Ovary (tissue), 9 donors: ENCODE data around the gene UBE2V1. TPM values are rescaled to one million over a fixed set of nuclear protein-coding genes. Genes with fewer than 3 reads are reported as not detected.

ENCODE experiments used
- DNase-seq, 5 donors: peaks; one replicate each; pipeline ENCODE4 v3.0.0-alpha.2; 2019 to 2020
- H3K27ac ChIP-seq, 2 donors: fragments of 200-600 bp; one replicate each; pipeline versions ENCODE4 v1.5.1 to v1.8.0; 2019 to 2022
- H3K27me3 ChIP-seq: fragments of 200-600 bp; one replicate; pipeline ENCODE4 v1.8.0; 2022
- H3K36me3 ChIP-seq: fragments of 200-600 bp; sonication (generic); one replicate; pipeline ENCODE4 v1.5.1; 2019
- H3K4me1 ChIP-seq: one replicate; pipeline ENCODE4 v1.8.1; 2013; ENCODE audit warnings: mild to moderate bottlenecking, moderate library complexity; ENCODE audit not compliant: insufficient read depth
- H3K4me3 ChIP-seq: fragments of 200-600 bp; sonication (generic); one replicate; pipeline ENCODE4 v1.5.1; 2017
- H3K9me3 ChIP-seq, 2 donors: fragments of 200-600 bp in 1 of 2; sonication (generic) in 1 of 2; one replicate each; pipeline versions ENCODE4 v1.5.1 to v1.8.1; 2013 to 2019; ENCODE audit warnings: mild to moderate bottlenecking in 1 of 2, moderate library complexity in 1 of 2
- EP300 ChIP-seq: sonication (generic); formaldehyde crosslinking; IDR thresholded peaks from one replicate; pipeline ENCODE4 v1.6.1; 2017; ENCODE audit warnings: antibody characterized with exemption
- POLR2A ChIP-seq: fragments of 450-650 bp; IDR thresholded peaks from one replicate; pipeline ENCODE4 v1.6.1; 2017; ENCODE audit warnings: antibody characterized with exemption, mild to moderate bottlenecking, moderate library complexity
- WGBS, 3 donors: extraction: QIAGEN DNeasy Blood & Tissue Kit in 1 of 3; methylation state at CpG; one replicate each; pipeline versions ENCODE4 v1.1.5 to v1.1.7; 2013 to 2017; 5-methylcytosine and 5-hydroxymethylcytosine counted together
- intact Hi-C, 4 donors: fragments of 100-400 bp; cut with DNase I; formaldehyde crosslinking; loops; one replicate each; pipeline versions ENCODE4 v1.11.0 to v1.15.1; 2022 to 2023
- polyA plus RNA-seq, 2 donors: library from polyadenylated mRNA; stranded (reverse); fragments of 200-250 nt in 1 of 2; fragments of 350-450 nt in 1 of 2; fragmentation: Illumina TruSeq in 1 of 2; extraction: RNeasy Lipid Tissue Mini Kit (QIAGEN cat#74804) in 1 of 2; gene quantifications; one replicate each; pipeline ENCODE4 v1.2.3, GENCODE V29; 2013 to 2014
- total RNA-seq, 7 donors: library from RNA; depleted of rRNA in 2 of 7; stranded (reverse); fragments of >200 nt in 2 of 7; fragmentation: NEBNext Ultra II Directional in 3 of 7; extraction: Animal tissue kit (Norgen Biotek cat#: 25700) in 3 of 7; gene quantifications; one replicate each; pipeline versions ENCODE4 v1.1.0 to v1.2.4, GENCODE V29; 2016 to 2023
- TF ChIP-seq, protein P1 (sequence below), 3 donors: fragments of 450-650 bp in 2 of 3; fragments of 200-600 bp in 1 of 3; IDR thresholded peaks; one replicate each; pipeline versions ENCODE4 v1.5.1 to v1.8.0; 2016 to 2022; ENCODE audit warnings: antibody characterized with exemption in 3 of 3, mild to moderate bottlenecking in 1 of 3
- donor health status: DM: no; HTN: no; CAD: no; lungs with moderate emphysema.
- donor health status: DM: no; HTN: no; CAD: no.
- donor health status: Bipolar disorder and iron deficiency.
- donor health status: DM: yes; HTN: yes; CAD: no.
- donor health status: DM: no; HTN: no; CAD: no.
- donor health status: DM: yes; HTN: yes; CAD: no.

The UBE2V1 gene
- total and polyA plus RNA-seq, 9 donors: 43.6 to 189 (median 77.2) TPM

GRCh38 chr20:50034567-50035180, 78.3 kb downstream of the UBE2V1 start:
- WGBS, 3 donors: 75 to 90% (median 78%) methylated on average over 9 of the region's 9 CpGs
- Histone ChIP-seq H3K27ac (no peak overlapping the region), H3K9me3 (no peaks in the 10 kb centered on the region), H3K36me3 (no peaks in the 10 kb centered on the region), H3K27me3 (no peaks in the 10 kb centered on the region), H3K4me3 (no peak overlapping the region), H3K4me1 (peaks cover 3% of the 10 kb centered on the region)
- TF ChIP-seq, protein P1, sequence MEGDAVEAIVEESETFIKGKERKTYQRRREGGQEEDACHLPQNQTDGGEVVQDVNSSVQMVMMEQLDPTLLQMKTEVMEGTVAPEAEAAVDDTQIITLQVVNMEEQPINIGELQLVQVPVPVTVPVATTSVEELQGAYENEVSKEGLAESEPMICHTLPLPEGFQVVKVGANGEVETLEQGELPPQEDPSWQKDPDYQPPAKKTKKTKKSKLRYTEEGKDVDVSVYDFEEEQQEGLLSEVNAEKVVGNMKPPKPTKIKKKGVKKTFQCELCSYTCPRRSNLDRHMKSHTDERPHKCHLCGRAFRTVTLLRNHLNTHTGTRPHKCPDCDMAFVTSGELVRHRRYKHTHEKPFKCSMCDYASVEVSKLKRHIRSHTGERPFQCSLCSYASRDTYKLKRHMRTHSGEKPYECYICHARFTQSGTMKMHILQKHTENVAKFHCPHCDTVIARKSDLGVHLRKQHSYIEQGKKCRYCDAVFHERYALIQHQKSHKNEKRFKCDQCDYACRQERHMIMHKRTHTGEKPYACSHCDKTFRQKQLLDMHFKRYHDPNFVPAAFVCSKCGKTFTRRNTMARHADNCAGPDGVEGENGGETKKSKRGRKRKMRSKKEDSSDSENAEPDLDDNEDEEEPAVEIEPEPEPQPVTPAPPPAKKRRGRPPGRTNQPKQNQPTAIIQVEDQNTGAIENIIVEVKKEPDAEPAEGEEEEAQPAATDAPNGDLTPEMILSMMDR (IDR thresholded peaks at IDR 0.05): no peak
- TF ChIP-seq POLR2A (no peak), EP300 (no peak)
- intact Hi-C loops: no loop called here
- no peak for DNase-seq

- WGBS, 3 donors: 89 to 94% (median 90%) methylated on average over 9 of the region's 9 CpGs
- DNase-seq: no peak
- peaks cover 3% of the 10 kb centered on the region for H3K4me1 ChIP-seq
Observed at GRCh38 chr20:50032955-50033666, 79.8 kb downstream of the UBE2V1 start.

More at GRCh38 chr20:50032955-50033666, 79.8 kb downstream of the UBE2V1 start:
- Histone ChIP-seq H3K27me3 (no peaks in the 10 kb centered on the region), H3K36me3 (no peaks in the 10 kb centered on the region), H3K4me3 (no peak overlapping the region), H3K27ac (no peak overlapping the region), H3K9me3 (no peaks in the 10 kb centered on the region)
- intact Hi-C loops: no loop called here
- no peak for TF ChIP-seq POLR2A

Other genes starting within 250 kb of the UBE2V1 start
- 1 to 10 TPM; 2.3 to 9.8 (median 6.4) TPM for gene SPATA2, start 197.6 kb downstream of the UBE2V1 start, total RNA-seq
- gene SPATA2, start 197.6 kb downstream of the UBE2V1 start, polyA plus RNA-seq: 1 to 10 TPM; 4.7 to 6.0 TPM
- 100 to 1,000 TPM in 2 of 7 donors, 10 to 100 TPM in 5; 54.0 to 186 (median 73.2) TPM for gene RNF114, start 176.8 kb downstream of the UBE2V1 start, total RNA-seq
- gene RNF114, start 176.8 kb downstream of the UBE2V1 start, polyA plus RNA-seq: 10 to 100 TPM; 44.2 to 61.6 TPM
- gene SNAI1, start 130.2 kb downstream of the UBE2V1 start, total RNA-seq: 1 to 10 TPM; 1.1 to 9.0 (median 1.7) TPM
- 1 to 10 TPM in 1 of 2 donors, under 1 TPM in 1; 0.95 to 5.5 TPM for gene SNAI1, start 130.2 kb downstream of the UBE2V1 start, polyA plus RNA-seq
- 10 to 100 TPM in 6 of 7 donors, 1 to 10 TPM in 1; 7.5 to 18.2 (median 12.6) TPM for gene PEDS1, start 40.6 kb upstream of the UBE2V1 start, total RNA-seq
- 10 to 100 TPM; 11.6 to 11.7 TPM for gene PEDS1, start 40.6 kb upstream of the UBE2V1 start, polyA plus RNA-seq
- gene CEBPB, start 77.7 kb upstream of the UBE2V1 start, total RNA-seq: 100 to 1,000 TPM in 5 of 7 donors, 10 to 100 TPM in 2; 84.1 to 296 (median 153) TPM
- gene CEBPB, start 77.7 kb upstream of the UBE2V1 start, polyA plus RNA-seq: 10 to 100 TPM; 15.7 to 19.2 TPM